Ectodermal cell (in vitro differentiated cells): ENCODE data around the gene ZNF789.

Source experiments
- H3K27ac ChIP-seq: 2 replicates; pipeline ENCODE4 v1.7.0; 2013; ENCODE audit warnings: mild to moderate bottlenecking, low read depth, low read length; ENCODE audit not compliant: insufficient read depth, poor library complexity, severe bottlenecking
- H3K27me3 ChIP-seq: 2 replicates; pipeline ENCODE4 v1.7.0; 2013; ENCODE audit warnings: mild to moderate bottlenecking, low read length; ENCODE audit not compliant: insufficient read depth, control insufficient read depth, poor library complexity, severe bottlenecking
- H3K36me3 ChIP-seq: one replicate; pipeline ENCODE4 v1.7.0; 2013; ENCODE audit warnings: low read length; ENCODE audit not compliant: control insufficient read depth, insufficient read depth
- H3K4me1 ChIP-seq: one replicate; pipeline ENCODE4 v1.7.0; 2013; ENCODE audit warnings: low read length; ENCODE audit not compliant: control insufficient read depth, insufficient read depth
- H3K4me3 ChIP-seq: 2 replicates; pipeline ENCODE4 v1.7.0; 2013; ENCODE audit warnings: low read depth, low read length, control low read depth; ENCODE audit not compliant: insufficient read depth
- H3K9me3 ChIP-seq: 2 replicates; pipeline ENCODE4 v1.7.0; 2013; ENCODE audit warnings: mild to moderate bottlenecking, low read length, moderate library complexity; ENCODE audit not compliant: control insufficient read depth
- WGBS, 2 experiments: methylation state at CpG; one replicate each; pipeline ENCODE4 v1.1.7; 2013; ENCODE audit warnings: missing lambda C conversion rate in 2 of 2; 5-methylcytosine and 5-hydroxymethylcytosine counted together

ZNF789 gene

GRCh38 chr7:99457650-99458493, 14.8 kb upstream of the ZNF789 start:
- no peaks in the 10 kb centered on the region for H3K9me3 ChIP-seq
- H3K27ac ChIP-seq = no peak overlapping the region
- no peaks in the 10 kb centered on the region for H3K27me3 ChIP-seq
- H3K4me3 ChIP-seq = no peak overlapping the region
- H3K4me1 ChIP-seq = no peaks in the 10 kb centered on the region
- 94 to 95% methylated on average over 26 of the region's 26 CpGs for WGBS, 2 experiments
- H3K36me3 ChIP-seq = peaks cover 57% of the 10 kb centered on the region

- Histone ChIP-seq H3K27ac (no peak overlapping the region), H3K36me3 (peaks cover 53% of the 10 kb centered on the region), H3K27me3 (no peaks in the 10 kb centered on the region), H3K4me1 (no peaks in the 10 kb centered on the region), H3K4me3 (no peak overlapping the region), H3K9me3 (no peaks in the 10 kb centered on the region)
- WGBS, 2 experiments = 92 to 94% methylated on average over 8 of the region's 8 CpGs
Observed at GRCh38 chr7:99459087-99459486, 13.6 kb upstream of the ZNF789 start.

GRCh38 chr7:99460651-99461050, 12.0 kb upstream of the ZNF789 start:
- H3K9me3 ChIP-seq = no peaks in the 10 kb centered on the region
- H3K27ac ChIP-seq = no peak overlapping the region
- no peaks in the 10 kb centered on the region for H3K4me1 ChIP-seq
- 97% methylated on average over 11 of the region's 11 CpGs for WGBS, 2 experiments
- no peak overlapping the region for H3K4me3 ChIP-seq
- no peaks in the 10 kb centered on the region for H3K27me3 ChIP-seq
- H3K36me3 ChIP-seq = peaks cover 42% of the 10 kb centered on the region

GRCh38 chr7:99461221-99461620, 11.5 kb upstream of the ZNF789 start:
- Histone ChIP-seq H3K4me3 (no peak overlapping the region), H3K4me1 (no peaks in the 10 kb centered on the region), H3K36me3 (peaks cover 36% of the 10 kb centered on the region), H3K27me3 (no peaks in the 10 kb centered on the region), H3K27ac (no peak overlapping the region), H3K9me3 (no peaks in the 10 kb centered on the region)
- WGBS, 2 experiments = 89 to 95% methylated on average over 2 of the region's 2 CpGs

GRCh38 chr7:99465421-99465768, 7.3 kb upstream of the ZNF789 start:
- 17 to 20% methylated on average over 9 of the region's 9 CpGs for WGBS, 2 experiments
- no peaks in the 10 kb centered on the region for H3K9me3 ChIP-seq
- H3K36me3 ChIP-seq = peaks cover 9% of the 10 kb centered on the region
- no peaks in the 10 kb centered on the region for H3K4me1 ChIP-seq
- peak overlapping the region; percentile 51 for H3K27ac ChIP-seq
- H3K4me3 ChIP-seq = peak overlapping the region; percentile 73
- H3K27me3 ChIP-seq = peaks cover 9% of the 10 kb centered on the region

- 92 to 93% methylated on average over 29 of the region's 29 CpGs for whole genome bisulfite sequencing, 2 experiments
- Histone ChIP-seq H3K4me1 (no peaks in the 10 kb centered on the region), H3K36me3 (peaks cover 4% of the 10 kb centered on the region), H3K27me3 (peaks cover 9% of the 10 kb centered on the region), H3K27ac (no peak overlapping the region), H3K4me3 (no peak overlapping the region), H3K9me3 (no peaks in the 10 kb centered on the region)
Observed at GRCh38 chr7:99468336-99468918, 4.3 kb upstream of the ZNF789 start.

GRCh38 chr7:99469381-99470065, 3.2 kb upstream of the ZNF789 start:
- WGBS, 2 experiments = 57 to 58% methylated on average over 23 of the region's 23 CpGs

GRCh38 chr7:99473315-99473596, 566 bp downstream of the ZNF789 start:
- H3K36me3 ChIP-seq = no peaks in the 10 kb centered on the region
- H3K27ac ChIP-seq = peak overlapping the region; percentile 71
- no peaks in the 10 kb centered on the region for H3K9me3 ChIP-seq
- H3K27me3 ChIP-seq = peaks cover 9% of the 10 kb centered on the region
- peak overlapping the region; percentile 95 for H3K4me3 ChIP-seq
- peaks cover 6% of the 10 kb centered on the region for H3K4me1 ChIP-seq
- 11 to 14% methylated on average over 7 of the region's 7 CpGs for WGBS, 2 experiments

More at GRCh38 chr7:99469381-99470065, 3.2 kb upstream of the ZNF789 start:
- H3K27ac ChIP-seq = no peak overlapping the region
- peaks cover 9% of the 10 kb centered on the region for H3K27me3 ChIP-seq
- H3K9me3 ChIP-seq = no peaks in the 10 kb centered on the region
- H3K36me3 ChIP-seq = no peaks in the 10 kb centered on the region
- peaks cover 6% of the 10 kb centered on the region for H3K4me1 ChIP-seq
- no peak overlapping the region for H3K4me3 ChIP-seq

- WGBS, 2 experiments = 89 to 93% methylated on average over 5 of the region's 5 CpGs
- Histone ChIP-seq H3K27me3 (no peaks in the 10 kb centered on the region), H3K27ac (no peak overlapping the region), H3K4me3 (no peak overlapping the region), H3K9me3 (no peaks in the 10 kb centered on the region), H3K4me1 (peaks cover 6% of the 10 kb centered on the region), H3K36me3 (peaks cover 6% of the 10 kb centered on the region)
Observed at GRCh38 chr7:99476107-99476506, 3.4 kb downstream of the ZNF789 start.
